ENCODE measurements around the gene ADM. TPM values are rescaled to one million over a fixed set of nuclear protein-coding genes. Genes with fewer than 3 reads are reported as not detected.
"Not testable (repeated sequence)": the region's sequence is repeated elsewhere in the genome, so short reads cannot be mapped to it uniquely, and the experiment has no call there.

Gene ADM
- total RNA-seq: 8.6 TPM

- DNase-seq (ENCODE audit: low spot score in 2 of 2): peak; percentile 75 to 79
- no peak for FAIRE-seq
Measured at GRCh38 chr11:10304495-10305261, at the start of gene ADM. Gene ADM (plus strand): TSS chr11:10305073. CDS start chr11:10305701, 628 bp downstream.

- FAIRE-seq (no peak), DNase-seq (ENCODE audit: low spot score in 2 of 2) (no peak)
Measured at GRCh38 chr11:10255388-10256125, 49.3 kb upstream of the ADM start.

GRCh38 chr11:10257478-10257877 is 47.4 kb upstream of the ADM start:
- FAIRE-seq (no peak), DNase-seq (ENCODE audit: low spot score in 2 of 2) (no peak)

GRCh38 chr11:10261821-10262220 is 43.1 kb upstream of the ADM start:
- DNase-seq (ENCODE audit: low spot score in 2 of 2): no peak
- no peak for FAIRE-seq

- no peak for DNase-seq (ENCODE audit: low spot score in 2 of 2)
- no peak for FAIRE-seq
Measured at GRCh38 chr11:10263929-10264328, 40.9 kb upstream of the ADM start.

GRCh38 chr11:10264716-10265115 is 40.2 kb upstream of the ADM start:
- not testable (repeated sequence) for DNase-seq (ENCODE audit: low spot score in 2 of 2); FAIRE-seq

- DNase-seq (ENCODE audit: low spot score in 2 of 2) (no peak), FAIRE-seq (no peak)
Measured at GRCh38 chr11:10265936-10266335, 38.9 kb upstream of the ADM start.

GRCh38 chr11:10267821-10268220 is 37.1 kb upstream of the ADM start:
- no peak for DNase-seq (ENCODE audit: low spot score in 2 of 2)
- no peak for FAIRE-seq

GRCh38 chr11:10268746-10269488 is 36.0 kb upstream of the ADM start:
- FAIRE-seq (no peak), DNase-seq (ENCODE audit: low spot score in 2 of 2) (no peak)

- no peak for FAIRE-seq
- DNase-seq (ENCODE audit: low spot score in 2 of 2): no peak
Measured at GRCh38 chr11:10272132-10272531, 32.7 kb upstream of the ADM start.

GRCh38 chr11:10273738-10274137 is 31.1 kb upstream of the ADM start:
- DNase-seq (ENCODE audit: low spot score in 2 of 2) (no peak), FAIRE-seq (no peak)

- DNase-seq (ENCODE audit: low spot score in 2 of 2) (no peak), FAIRE-seq (no peak)
Measured at GRCh38 chr11:10274726-10275125, 30.1 kb upstream of the ADM start.

GRCh38 chr11:10275714-10276113 is 29.2 kb upstream of the ADM start:
- no peak for FAIRE-seq
- DNase-seq (ENCODE audit: low spot score in 2 of 2): no peak

- DNase-seq (ENCODE audit: low spot score in 2 of 2) (no peak), FAIRE-seq (no peak)
Measured at GRCh38 chr11:10282117-10282516, 22.8 kb upstream of the ADM start.

- DNase-seq (ENCODE audit: low spot score in 2 of 2): no peak
- FAIRE-seq: no peak
Measured at GRCh38 chr11:10283991-10284390, 20.9 kb upstream of the ADM start.

GRCh38 chr11:10285148-10285802 is 19.6 kb upstream of the ADM start:
- FAIRE-seq: no peak
- DNase-seq (ENCODE audit: low spot score in 2 of 2): no peak

- DNase-seq (ENCODE audit: low spot score in 2 of 2) (no peak), FAIRE-seq (no peak)
Measured at GRCh38 chr11:10287140-10287539, 17.7 kb upstream of the ADM start.

GRCh38 chr11:10287766-10288715 is 16.8 kb upstream of the ADM start:
- no peak for FAIRE-seq

More at GRCh38 chr11:10287766-10288715, 16.8 kb upstream of the ADM start:
- DNase-seq (ENCODE audit: low spot score in 2 of 2): no peak
